Activated gamma-delta T cell treated with anti-CD3 and anti-CD28 coated beads, Interleukin-2, amount 50 U/mL, for 16 hours (primary cell): Measurements from ENCODE around the gene TNS1.

Experiments used
- DNase-seq: peaks from one replicate; pipeline ENCODE4 v3.0.0-alpha.2; 2020; ENCODE audit warnings: low read depth

The TNS1 gene

GRCh38 chr2:217848351-217848957 is 154.3 kb downstream of the TNS1 start:
- DNase-seq, result no peak

DNA sequence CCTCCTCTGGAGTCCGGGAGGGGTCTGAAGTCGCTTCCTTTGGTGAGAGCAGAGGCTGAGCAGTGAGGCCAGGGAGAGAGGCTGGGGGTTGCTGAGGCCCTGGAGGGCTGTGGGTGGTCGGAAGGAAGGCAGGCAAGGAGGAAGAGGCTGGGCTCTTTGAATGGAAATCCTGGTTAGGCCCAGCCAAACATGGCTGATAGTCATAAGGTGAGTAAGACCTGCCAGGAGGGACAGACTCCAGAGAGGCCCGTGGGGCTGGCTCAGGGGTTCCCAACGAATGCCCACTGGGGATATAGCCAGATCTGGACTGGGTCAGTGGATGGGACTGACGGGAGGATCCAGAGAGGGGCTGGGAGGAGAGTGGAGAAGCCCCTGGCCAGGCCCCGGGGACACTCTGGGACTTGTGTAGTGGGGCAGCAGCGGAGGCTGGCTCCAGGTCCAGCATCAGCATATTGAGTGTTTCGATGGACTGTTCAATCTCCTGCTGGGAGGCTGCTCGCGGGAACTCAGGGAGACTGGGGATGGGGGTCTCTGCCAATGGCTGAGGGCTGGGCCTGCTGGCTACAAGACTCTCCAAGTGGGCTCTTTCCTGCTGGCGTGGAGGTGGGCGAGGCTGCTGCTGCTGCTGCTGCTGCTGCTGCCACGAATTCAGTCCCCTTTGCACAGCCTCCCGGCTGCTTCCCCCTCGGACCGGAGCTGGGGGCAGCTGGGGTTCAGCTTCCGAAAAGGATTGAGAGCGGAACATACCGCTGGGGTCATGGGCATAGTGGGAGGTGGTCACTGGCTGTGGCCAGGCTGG is 155.0 kb downstream of the TNS1 start:
- DNase-seq, result no peak

DNA sequence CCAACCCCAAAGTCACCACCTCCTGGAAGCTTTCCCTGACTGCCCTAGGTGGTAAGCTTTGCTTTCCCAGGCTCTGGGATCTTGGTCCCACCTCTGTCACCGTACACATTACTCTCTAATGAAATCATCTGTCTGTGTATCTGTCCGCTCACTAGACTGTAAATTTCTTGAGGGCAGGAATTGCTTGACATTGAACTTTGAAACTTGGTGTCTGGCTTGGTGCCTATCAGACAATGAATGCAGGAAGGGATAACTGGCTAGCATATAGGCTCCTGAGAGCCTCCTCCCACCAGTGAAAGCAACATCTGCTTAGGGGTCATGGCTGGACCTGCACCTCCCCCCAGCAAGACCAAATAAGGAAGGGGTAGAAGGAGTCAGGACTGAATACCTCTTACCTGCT is 155.7 kb downstream of the TNS1 start:
- DNase-seq, result no peak

GRCh38 chr2:217846321-217846743 is 156.5 kb downstream of the TNS1 start:
- DNase-seq, result no peak

- no peak for DNase-seq
These were observed 157.5 kb downstream of the TNS1 start for GRCh38 chr2:217845301-217845700.

GRCh38 chr2:217844696-217845095 is 158.1 kb downstream of the TNS1 start:
- no peak for DNase-seq

DNA sequence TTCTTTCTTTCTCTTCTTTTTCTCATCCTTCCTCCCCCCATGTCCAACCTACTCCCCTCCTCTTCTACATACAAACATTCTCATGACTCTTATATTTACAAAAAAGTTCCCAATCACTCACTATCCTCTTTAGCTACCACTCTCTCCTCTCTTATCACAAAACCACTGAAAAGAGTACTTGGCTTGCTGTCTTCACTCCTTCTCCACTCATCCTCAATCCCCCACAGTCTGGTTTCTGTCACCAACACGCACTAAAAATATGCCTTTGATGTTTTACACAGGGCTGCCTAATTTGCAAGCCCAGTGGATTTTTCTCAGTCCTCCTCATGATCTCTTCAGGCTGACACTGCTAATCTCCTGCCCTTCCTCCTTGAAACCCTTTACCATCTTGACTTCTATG is 159.5 kb downstream of the TNS1 start:
- DNase-seq, result no peak

DNA sequence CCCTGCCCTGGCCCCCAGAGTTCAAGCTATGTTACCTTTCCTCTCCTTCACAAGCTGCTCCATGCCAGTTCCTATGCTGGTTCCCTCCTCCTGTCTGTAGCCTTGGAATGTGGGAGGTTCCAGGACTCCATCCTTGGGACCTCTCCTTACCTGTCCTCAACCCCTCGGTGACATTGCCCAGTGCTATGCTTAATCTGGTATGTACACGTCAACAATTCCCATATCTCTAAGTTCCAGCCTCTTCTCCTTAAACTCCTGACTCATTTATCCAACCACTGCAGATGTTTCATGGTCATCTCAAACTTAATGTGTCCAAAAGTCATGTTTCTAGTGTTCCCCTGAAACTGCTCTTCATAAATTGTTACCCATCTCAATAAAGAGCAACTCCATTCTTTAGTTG is 160.8 kb downstream of the TNS1 start:
- DNase-seq, result no peak

DNA sequence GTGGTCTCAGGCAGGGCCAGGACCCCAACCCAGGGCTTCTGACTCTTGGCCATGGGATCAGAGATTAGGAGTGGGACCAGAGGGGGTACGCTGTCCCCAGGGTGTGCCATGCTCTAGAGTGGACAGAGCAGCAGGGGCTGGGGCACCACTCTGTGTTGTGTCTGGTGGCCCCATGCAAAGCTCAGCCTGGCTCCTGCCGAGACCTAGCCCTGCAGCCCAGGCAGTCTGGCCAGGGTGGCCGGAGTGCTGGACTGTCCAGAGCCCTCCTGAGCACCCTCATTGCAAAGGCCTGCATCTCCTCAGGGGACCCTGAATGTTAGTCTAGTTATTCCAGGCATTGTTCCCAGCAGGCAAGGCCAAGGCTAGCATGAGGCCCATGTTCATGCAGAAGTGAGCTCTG is 162.3 kb downstream of the TNS1 start:
- no peak for DNase-seq

GRCh38 chr2:217839750-217840107 is 163.1 kb downstream of the TNS1 start:
- no peak for DNase-seq

GRCh38 chr2:217839073-217839749 is 163.6 kb downstream of the TNS1 start:
- no peak for DNase-seq

DNA sequence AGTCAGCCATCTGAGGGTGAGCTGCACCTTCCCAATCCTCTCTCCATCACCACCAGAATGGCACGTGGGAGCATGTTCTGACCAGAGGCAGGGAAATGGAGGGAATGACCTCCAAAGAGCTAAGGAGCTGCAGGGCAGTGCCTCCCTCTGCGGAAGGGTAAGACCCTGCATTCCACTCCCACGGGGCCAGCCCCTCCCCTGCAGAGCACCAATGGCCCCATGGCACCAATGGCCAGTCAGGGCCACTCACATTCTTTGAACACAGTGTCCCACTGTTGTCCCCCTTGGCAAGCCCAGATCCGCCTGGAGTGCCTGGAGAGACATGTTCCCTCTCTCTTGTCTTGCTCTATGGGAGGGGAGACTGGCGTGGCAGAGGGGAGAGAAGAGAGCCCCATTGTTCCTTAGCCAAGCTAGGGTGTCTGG is 164.4 kb downstream of the TNS1 start:
- DNase-seq, result no peak

DNA sequence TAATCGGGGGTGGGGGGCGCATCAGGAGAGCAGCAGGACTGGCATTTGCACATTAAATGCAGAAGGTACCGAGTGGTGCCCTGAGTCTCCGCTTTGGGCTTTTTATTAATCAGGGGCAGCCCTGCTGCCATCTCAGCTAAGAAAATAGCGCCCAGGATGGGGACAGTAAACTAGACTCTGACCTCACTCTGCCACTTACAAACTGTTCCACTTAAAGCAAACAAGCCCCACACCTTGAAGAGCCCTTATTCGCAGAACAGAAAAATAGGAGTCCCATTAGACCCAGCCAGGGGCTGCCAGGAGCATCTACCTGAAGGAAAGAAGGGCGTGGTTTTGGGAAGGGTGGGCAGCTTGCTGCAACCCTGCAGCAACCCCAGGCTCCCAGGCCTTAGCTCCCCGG is 165.3 kb downstream of the TNS1 start:
- DNase-seq, result no peak

- no peak for DNase-seq
These were observed 165.8 kb downstream of the TNS1 start for GRCh38 chr2:217836901-217837491.

DNA sequence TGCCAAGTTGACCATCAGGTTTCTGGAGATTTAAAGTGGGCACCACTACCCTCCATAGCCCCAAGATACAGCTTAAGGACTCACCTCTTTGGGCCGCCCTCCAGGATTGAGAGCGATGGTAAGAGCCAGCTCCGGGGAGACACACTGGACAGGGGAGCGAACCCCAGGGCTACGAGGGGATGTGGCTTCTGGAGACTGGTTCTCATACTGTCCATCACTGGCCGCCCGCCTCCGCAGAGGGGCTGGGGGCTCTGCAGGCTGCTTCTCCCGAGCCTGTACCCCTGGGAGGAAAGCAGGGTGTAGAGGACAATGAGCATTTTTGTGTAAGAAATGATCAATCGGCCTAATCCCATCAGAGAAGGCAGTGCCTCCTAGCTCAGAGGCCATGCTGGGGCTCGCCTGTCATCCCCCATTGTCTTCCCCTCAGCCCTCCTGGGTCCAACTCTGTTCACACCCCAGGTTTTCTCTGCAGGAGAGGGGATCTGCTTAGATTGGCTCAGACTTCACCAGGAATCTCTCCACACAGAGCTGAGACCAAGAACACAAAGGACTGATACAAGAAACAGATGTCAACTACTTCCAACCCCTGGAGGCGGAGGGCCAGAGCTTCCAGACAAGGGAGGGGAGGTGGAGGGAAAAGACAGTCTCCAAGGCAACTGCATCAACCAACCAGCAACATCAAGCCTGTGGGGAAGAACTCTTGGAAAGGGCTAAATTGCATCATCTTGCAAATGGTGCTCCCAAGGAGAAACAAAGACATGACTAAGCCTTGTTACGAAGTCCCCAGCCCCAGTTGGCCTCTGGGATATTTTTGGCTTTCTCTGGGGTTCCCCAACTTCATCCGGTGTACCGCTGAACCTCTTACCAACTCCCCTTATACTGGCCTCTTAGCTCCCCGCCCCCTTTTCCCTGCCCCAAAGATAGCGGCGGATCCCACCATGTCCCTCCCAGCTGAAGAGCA is 166.6 kb downstream of the TNS1 start:
- no peak for DNase-seq

DNA sequence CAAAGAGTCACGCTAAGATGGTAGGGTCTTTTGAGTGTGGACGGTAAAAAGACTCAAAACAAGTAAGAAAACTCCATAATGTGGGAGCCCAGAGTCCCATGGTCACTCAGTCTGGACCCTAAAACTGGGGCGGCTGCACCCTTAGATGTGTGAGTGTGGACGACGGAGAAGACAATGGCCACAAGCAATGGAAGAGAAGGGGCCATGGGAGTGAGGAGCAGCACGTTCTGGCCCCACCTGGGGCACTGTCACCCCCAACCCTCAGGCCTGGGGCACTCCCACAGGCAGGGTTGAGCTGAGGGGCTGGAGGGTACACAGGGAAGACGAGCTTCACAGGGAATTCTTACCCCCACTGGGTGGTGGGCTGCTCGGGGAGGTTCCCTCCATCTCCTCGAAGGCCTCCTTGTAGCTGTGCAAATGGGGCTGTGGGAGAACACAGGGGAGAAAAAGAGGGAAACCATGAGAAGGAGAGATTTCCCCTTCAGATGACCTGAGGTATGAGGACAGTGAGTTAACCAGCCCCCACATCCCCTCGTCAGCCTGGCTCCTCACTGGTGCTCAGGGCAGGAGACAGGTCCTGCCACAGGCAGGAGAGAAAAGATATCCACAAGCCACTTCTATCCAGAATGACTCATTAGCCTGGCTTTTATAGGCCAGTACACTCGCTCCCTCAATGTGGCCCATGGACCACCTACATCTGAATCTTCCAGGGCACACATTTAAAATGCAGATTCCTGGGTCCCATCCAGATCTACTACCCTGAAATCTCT is 167.9 kb downstream of the TNS1 start:
- DNase-seq, result no peak

GRCh38 chr2:217834057-217834620 is 168.7 kb downstream of the TNS1 start:
- no peak for DNase-seq

DNA sequence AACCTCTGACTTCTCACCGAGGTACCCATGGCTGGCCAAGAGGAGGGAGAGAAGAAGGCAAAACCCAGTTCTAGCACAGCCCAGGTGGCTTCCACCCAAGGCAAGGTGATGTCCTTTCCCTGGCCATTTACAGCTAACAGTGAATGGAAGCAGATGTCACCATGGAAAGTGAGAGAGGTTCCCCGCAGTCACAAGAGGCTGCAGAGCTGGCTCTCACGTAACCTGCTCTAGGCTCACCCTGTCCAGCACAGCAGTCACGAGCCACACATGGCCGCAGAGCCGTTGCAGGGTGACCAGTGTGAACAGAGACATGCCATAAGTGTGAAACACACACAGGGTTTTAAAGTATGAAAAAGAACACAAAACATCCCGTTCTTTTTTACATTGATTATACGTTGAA is 169.4 kb downstream of the TNS1 start:
- DNase-seq, result no peak

GRCh38 chr2:217832987-217833386 is 169.8 kb downstream of the TNS1 start:
- no peak for DNase-seq

DNA sequence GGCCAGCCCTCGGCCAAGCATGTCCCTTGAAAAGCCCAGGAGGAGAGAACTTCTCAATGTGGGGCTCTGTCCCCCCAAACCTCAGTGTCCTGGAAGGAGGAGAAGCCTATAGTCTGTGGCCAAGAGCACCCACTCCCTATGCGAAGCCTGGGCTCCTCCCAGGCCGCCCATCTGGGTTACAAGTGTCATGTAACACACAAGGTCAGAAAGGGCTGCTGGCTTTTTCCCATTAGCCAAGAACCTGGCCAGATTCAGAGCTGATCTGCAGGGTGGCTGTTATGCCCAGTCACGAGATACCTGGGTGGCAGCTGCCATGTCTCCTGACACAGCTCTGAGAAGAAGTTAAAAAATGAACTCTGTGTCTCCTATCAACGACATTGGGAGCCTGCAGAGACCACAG is 170.7 kb downstream of the TNS1 start:
- no peak for DNase-seq

GRCh38 chr2:217831306-217831705 is 171.5 kb downstream of the TNS1 start:
- no peak for DNase-seq
